ENCODE results near the gene MKNK2.

Gene MKNK2

DNA sequence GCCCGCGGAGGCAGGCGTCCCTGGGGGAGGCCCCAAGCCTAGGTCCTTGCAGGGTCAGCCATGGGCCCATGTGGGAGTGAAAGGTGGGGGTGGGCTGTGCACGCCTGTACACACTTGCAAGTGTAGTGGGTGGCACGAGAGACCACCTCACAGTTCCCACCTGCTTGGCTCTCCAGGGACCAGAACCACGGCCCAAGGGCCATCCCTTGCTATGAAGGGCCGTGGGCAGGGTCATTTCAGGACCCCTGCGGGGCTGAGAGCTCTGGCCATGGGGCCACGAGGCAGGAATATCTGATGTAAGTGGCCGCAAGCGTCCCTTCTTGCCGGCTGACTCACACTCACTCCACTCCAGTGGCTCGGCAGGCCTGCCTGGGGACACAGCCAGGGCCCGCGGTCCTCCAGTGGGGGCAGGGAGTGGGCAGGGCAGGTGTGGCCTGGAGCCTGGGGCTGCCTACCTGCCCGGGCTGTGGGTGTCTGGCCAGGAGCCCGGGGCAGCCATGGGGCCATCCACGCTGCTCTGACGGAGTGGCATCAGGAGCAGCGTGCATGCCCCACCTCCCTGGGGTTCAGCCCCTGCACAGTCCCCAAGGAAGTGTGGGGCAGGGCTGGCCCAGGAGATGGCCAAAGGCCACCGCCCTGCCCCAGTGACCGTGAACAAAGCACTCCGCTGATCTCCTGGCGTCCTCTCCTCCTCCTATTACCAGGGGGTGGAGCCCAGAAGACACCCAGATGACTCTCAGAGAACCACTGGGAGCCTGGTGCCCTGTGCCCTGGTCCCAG, 8.6 kb upstream of the MKNK2 start:
- TF ChIP-seq, protein P1, sequence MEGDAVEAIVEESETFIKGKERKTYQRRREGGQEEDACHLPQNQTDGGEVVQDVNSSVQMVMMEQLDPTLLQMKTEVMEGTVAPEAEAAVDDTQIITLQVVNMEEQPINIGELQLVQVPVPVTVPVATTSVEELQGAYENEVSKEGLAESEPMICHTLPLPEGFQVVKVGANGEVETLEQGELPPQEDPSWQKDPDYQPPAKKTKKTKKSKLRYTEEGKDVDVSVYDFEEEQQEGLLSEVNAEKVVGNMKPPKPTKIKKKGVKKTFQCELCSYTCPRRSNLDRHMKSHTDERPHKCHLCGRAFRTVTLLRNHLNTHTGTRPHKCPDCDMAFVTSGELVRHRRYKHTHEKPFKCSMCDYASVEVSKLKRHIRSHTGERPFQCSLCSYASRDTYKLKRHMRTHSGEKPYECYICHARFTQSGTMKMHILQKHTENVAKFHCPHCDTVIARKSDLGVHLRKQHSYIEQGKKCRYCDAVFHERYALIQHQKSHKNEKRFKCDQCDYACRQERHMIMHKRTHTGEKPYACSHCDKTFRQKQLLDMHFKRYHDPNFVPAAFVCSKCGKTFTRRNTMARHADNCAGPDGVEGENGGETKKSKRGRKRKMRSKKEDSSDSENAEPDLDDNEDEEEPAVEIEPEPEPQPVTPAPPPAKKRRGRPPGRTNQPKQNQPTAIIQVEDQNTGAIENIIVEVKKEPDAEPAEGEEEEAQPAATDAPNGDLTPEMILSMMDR (IDR thresholded peaks at IDR 0.05; ENCODE audit: low read depth, low read length): no peak
- peak; percentile 77 for DNase-seq (ENCODE audit: extremely low read depth, low read depth)

DNA sequence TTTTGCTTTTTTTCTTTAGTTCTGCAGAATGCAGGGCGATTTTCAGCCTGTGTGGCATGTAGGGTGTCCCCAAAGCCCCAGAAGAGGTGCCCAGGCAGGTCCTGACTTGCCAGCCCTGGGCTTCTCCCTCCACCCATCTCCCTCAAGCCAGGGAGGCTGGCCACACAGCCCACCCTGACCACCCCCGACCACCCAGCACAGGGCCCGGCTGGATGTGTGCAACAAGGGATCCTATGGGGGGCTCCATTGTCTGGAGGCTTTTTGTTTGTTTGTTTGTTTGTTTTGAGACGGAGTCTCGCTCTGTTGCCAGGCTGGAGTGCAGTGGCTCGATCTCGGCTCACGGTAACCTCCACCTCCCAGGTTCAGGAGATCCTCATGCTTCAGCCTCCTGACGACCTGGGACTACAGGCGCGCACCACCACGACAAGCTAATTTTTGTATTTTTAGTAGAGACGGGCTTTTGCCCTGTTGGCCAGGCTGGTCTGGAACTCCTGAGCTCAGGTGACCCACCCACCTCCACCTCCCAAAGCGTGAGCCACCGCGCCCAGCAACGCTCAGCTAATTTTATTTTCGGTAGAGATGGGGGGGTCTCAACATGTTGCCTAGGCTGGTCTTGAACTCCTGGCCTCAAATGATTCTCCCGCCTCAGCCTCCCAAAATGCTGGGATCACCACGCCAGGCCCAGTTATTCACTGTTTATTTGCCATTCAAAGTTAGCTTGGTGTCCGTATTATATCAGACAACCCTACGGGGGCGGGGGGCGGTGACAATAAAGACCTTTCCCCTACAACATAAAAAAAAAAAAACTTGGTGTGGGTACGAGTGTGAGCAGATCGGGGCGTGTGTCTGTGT, 7.8 kb upstream of the MKNK2 start:
- TF ChIP-seq, protein P1 (IDR thresholded peaks at IDR 0.05; ENCODE audit: low read depth, low read length): no peak
- no peak for DNase-seq (ENCODE audit: extremely low read depth, low read depth)

DNA sequence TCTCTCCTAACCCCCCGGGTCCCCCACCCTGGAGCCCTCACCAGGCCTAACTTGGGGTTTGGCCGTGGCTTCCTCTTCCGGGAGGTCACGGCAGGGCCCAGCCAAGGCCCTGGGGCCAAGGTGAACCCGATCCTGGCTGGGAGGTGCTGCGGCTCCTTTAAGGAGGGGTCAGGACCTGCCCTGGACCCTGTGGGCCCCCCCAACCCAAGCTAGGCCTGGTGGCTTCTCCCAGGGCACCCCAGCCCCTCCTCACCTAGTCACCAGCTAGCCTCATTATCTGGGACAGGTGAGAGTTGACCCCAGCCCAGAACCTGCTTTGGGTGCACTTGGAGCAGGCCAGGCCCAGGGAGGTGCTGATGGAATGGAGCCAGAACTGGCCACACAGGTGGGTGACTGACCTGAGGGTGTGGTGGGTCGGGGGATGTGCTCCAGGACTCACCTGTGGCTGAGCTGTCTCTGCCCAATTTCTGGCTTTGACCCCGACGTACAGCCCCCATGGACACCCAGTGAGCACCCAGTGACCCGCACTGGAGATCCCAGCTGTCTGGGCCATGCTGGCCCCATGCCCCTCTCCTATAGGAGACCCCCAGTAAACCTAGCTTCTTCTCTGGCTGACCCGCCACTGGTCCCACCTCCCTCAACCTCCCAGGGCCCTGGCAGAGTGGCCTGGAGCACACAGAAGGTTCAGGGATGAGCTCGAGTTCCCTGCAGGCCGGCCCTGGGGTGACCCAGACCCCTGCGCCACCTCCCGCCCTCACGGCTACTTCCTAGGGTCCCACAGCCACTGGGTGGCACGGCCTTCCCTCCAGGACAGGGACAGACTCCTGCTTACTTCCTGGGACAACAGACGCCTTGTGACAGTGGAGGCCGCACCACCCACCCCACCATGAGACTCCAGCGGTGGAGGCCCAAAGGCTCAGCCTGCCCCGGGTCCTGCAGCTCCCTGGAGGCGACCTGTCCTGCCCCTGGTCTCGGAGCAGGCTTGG, 6.7 kb upstream of the MKNK2 start:
- no peak for DNase-seq (ENCODE audit: extremely low read depth, low read depth)
- TF ChIP-seq, protein P1 (IDR thresholded peaks at IDR 0.05; ENCODE audit: low read depth, low read length): no peak

DNA sequence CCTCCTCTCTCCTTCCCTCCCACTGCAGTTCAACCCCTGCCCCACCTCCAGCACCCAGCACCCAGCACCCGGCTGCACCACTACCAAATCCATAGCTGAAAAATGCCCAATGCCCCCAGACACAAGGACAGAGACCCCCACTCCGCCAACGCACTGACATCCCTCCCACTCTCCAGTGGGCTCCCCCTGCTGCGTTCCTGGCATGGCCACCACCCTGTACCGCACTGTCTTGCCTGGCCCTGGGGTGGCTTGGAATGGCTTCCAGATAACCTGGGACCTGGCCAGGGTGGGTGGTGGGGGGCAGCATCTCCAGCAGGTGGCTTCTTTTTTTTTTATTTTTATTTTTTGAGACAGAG, 5.8 kb upstream of the MKNK2 start:
- DNase-seq (ENCODE audit: extremely low read depth, low read depth): no peak
- TF ChIP-seq, protein P1 (IDR thresholded peaks at IDR 0.05; ENCODE audit: low read depth, low read length): no peak

DNA sequence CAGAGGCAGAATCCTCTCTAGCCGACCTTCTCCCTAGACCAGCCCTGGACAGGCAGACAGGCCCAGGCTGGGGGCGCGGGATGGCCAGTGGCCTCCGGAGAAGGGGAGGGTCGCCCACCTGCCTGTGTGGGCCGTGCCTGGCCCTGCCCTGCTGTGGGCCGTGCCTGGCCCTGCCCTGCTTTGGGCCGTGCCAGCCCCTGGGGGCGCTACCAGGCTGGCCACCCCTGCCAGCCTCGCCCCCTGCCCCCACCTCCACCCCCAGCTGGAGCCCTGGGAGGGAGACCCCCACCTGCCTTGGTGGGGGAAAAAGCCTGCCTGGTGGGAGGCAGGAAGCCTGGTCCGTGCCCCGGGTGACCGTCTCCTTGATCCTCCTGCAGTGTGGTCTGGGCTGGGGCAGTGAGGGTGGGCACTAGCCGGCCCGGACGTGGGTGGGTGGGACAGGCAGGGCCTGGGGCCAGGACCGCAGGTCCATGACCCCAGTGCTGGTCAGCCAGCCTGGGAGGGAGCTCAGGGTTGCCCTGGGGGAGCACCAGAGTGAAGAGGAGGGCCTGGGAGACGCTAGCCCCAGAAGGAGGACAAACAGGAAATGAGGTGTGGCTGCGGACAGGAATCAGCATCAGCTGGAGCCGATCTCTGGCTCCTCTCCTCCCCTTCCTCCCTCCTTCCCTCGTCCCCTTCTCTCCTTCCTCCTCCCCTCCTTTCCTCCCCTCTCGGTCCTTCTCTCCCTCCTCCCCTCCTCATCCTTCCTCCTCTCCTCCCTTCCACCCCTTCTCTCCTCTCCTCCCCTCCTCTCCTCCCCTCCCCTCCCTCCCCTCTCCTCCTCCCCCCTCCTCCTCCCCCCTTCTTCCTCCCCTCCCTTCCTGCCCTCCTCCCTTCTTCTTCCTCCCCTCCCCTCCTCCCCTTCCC, 5.1 kb upstream of the MKNK2 start:
- DNase-seq (ENCODE audit: extremely low read depth, low read depth): peak; percentile 82
- TF ChIP-seq, protein P1 (IDR thresholded peaks at IDR 0.05; ENCODE audit: low read depth, low read length): no peak

DNA sequence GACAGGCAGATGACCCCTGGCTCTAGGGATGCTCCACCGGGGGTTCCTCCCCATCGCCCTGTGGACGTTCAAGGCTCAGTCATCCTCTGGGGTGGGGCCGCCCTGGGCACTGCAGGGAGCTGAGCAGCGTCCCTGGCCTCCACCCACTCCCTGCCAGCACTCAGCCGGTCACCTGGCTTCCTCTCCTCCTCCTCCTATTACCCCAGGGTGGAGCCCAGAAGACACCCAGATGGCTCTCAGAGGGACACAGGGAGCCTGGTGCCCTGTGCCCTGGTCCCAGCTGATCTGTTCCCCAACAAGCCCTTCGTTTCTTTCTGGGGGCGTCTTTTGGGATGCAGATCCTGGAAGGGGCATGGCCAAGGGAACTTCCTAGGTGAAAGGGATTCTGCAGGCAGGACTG, 3.7 kb upstream of the MKNK2 start:
- no peak for DNase-seq (ENCODE audit: extremely low read depth, low read depth)
- TF ChIP-seq, protein P1 (IDR thresholded peaks at IDR 0.05; ENCODE audit: low read depth, low read length): no peak
